Tibial nerve (tissue), 3 donors: Measurements from ENCODE around the gene RINT1.

Source experiments
- CTCF ChIP-seq, 5 experiments: fragments of 200-600 bp in 3 of 5; fragments of 450-650 bp in 2 of 5; sonication (generic) in 3 of 5; IDR thresholded peaks; one replicate each; pipeline ENCODE4 v1.5.1; 2016 to 2019; ENCODE audit warnings: antibody characterized with exemption in 5 of 5, mild to moderate bottlenecking in 3 of 5, moderate library complexity in 2 of 5
- POLR2A ChIP-seq, 2 donors: fragments of 450-650 bp; IDR thresholded peaks; one replicate each; pipeline ENCODE4 v1.6.1; 2017; ENCODE audit warnings: antibody characterized with exemption in 2 of 2, mild to moderate bottlenecking in 2 of 2, moderate library complexity in 2 of 2

- TF ChIP-seq POLR2A (IDR thresholded peaks at IDR 0.05) (no peak), CTCF (IDR thresholded peaks at IDR 0.05) (no peak)
Measured at GRCh38 chr7:105591522-105591921, 59.5 kb downstream of the RINT1 start.
